Measurements from ENCODE around the gene ANKRD13C.

DNA sequence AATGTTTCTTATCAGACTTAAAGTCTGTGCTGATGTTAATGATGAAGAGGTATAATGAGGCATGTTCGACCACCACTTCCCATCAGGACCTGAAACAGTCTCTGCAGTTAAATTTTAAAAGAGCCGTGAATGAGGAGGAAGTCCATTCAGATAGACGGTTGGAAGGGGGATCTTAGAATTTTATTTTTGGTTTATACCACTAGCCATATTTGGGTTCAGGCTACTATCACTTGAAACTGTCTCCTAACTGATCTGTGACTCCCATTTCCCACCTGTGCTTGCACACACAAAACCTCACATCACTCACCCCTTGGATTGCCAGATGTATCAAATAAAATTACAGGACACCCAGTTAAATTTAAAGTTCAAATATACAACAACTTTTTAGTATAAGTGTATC lies 9.9 kb upstream of the ANKRD13C start:
- TF ChIP-seq, protein P1, sequence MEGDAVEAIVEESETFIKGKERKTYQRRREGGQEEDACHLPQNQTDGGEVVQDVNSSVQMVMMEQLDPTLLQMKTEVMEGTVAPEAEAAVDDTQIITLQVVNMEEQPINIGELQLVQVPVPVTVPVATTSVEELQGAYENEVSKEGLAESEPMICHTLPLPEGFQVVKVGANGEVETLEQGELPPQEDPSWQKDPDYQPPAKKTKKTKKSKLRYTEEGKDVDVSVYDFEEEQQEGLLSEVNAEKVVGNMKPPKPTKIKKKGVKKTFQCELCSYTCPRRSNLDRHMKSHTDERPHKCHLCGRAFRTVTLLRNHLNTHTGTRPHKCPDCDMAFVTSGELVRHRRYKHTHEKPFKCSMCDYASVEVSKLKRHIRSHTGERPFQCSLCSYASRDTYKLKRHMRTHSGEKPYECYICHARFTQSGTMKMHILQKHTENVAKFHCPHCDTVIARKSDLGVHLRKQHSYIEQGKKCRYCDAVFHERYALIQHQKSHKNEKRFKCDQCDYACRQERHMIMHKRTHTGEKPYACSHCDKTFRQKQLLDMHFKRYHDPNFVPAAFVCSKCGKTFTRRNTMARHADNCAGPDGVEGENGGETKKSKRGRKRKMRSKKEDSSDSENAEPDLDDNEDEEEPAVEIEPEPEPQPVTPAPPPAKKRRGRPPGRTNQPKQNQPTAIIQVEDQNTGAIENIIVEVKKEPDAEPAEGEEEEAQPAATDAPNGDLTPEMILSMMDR (IDR thresholded peaks at IDR 0.05): no peak
- TF ChIP-seq POLR2A (IDR thresholded peaks at IDR 0.05): no peak
- no peak for TF ChIP-seq EP300 (IDR thresholded peaks at IDR 0.05)
